LNCAP (cell line): ENCODE data around the gene PI4KA.

Experiments used
- CTCF ChIP-seq: fragments of 450-650 bp; IDR thresholded peaks from 2 replicates; pipeline ENCODE4 v1.5.1; 2017; ENCODE audit warnings: mild to moderate bottlenecking

PI4KA gene

GRCh38 chr22:20822240-20822639 lies 36.4 kb downstream of the PI4KA start:
- no peak for TF ChIP-seq CTCF

- no peak for TF ChIP-seq CTCF
Observed at GRCh38 chr22:20819471-20819870, 39.1 kb downstream of the PI4KA start.

GRCh38 chr22:20818471-20818870 lies 40.1 kb downstream of the PI4KA start:
- TF ChIP-seq CTCF, result no peak

- TF ChIP-seq CTCF, result no peak
Observed at GRCh38 chr22:20816559-20816958, 42.1 kb downstream of the PI4KA start.

- TF ChIP-seq CTCF, result no peak
Observed at GRCh38 chr22:20815477-20816050, 43.0 kb downstream of the PI4KA start.

- no peak for TF ChIP-seq CTCF
Observed at GRCh38 chr22:20814221-20814808, 44.3 kb downstream of the PI4KA start.

GRCh38 chr22:20813056-20813455 lies 45.6 kb downstream of the PI4KA start:
- no peak for TF ChIP-seq CTCF
